ENCODE results near the gene CCDC85B. TPM values are rescaled to one million over a fixed set of nuclear protein-coding genes. Genes with fewer than 3 reads are reported as not detected.

CCDC85B gene
- total and polyA plus RNA-seq, 2 of the 13 experiments (the other 11 are each of a cell fraction or from before 2014, with no cell fraction given), result 8.2 to 19.5 TPM

- TF ChIP-seq ARID4A (CRISPR knock-in tag; IDR thresholded peaks at IDR 0.05; ENCODE audit: borderline replicate concordance), result peak; percentile 66; the same call in 1 of the 2 replicates
- TF ChIP-seq PRMT3 (CRISPR knock-in tag; IDR thresholded peaks at IDR 0.05; ENCODE audit: borderline replicate concordance, low read depth), result no peak
- TF ChIP-seq ZNF354B (CRISPR knock-in tag; IDR thresholded peaks at IDR 0.05), result no peak
- no peak for TF ChIP-seq SRSF4 (IDR thresholded peaks at IDR 0.05; ENCODE audit: low read depth, low read length, poor library complexity, severe bottlenecking)
- TF ChIP-seq PCBP2 (optimal IDR thresholded peaks at IDR 0.05; ENCODE audit: low read depth, low read length, poor library complexity, severe bottlenecking), result no peak
- TF ChIP-seq GTF2F1 (IDR thresholded peaks at IDR 0.05; ENCODE audit: low read length), result no peak
- no peak for TF ChIP-seq MIER2 (CRISPR knock-in tag; IDR thresholded peaks at IDR 0.05)
- TF ChIP-seq ZNF326 (CRISPR knock-in tag; IDR thresholded peaks at IDR 0.05; ENCODE audit: borderline replicate concordance), result no peak
- TF ChIP-seq, protein P1, sequence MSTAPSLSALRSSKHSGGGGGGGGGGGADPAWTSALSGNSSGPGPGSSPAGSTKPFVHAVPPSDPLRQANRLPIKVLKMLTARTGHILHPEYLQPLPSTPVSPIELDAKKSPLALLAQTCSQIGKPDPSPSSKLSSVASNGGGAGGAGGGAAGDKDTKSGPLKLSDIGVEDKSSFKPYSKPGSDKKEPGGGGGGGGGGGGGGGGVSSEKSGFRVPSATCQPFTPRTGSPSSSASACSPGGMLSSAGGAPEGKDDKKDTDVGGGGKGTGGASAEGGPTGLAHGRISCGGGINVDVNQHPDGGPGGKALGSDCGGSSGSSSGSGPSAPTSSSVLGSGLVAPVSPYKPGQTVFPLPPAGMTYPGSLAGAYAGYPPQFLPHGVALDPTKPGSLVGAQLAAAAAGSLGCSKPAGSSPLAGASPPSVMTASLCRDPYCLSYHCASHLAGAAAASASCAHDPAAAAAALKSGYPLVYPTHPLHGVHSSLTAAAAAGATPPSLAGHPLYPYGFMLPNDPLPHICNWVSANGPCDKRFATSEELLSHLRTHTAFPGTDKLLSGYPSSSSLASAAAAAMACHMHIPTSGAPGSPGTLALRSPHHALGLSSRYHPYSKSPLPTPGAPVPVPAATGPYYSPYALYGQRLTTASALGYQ (CRISPR knock-in tag; IDR thresholded peaks at IDR 0.05), result no peak
- TF ChIP-seq NR1H2 (CRISPR knock-in tag; IDR thresholded peaks at IDR 0.05; ENCODE audit: borderline replicate concordance, low read depth), result no peak
- TF ChIP-seq ZBTB25 (CRISPR knock-in tag; IDR thresholded peaks at IDR 0.05), result no peak
- peak; percentile 74 for TF ChIP-seq TBX2 (CRISPR knock-in tag; IDR thresholded peaks at IDR 0.05; ENCODE audit: borderline replicate concordance)
- TF ChIP-seq ZFX (CRISPR knock-in tag; IDR thresholded peaks at IDR 0.05; ENCODE audit: low read depth), result no peak; the same call in 1 of the 2 replicates
- no peak for TF ChIP-seq ZNF510 (CRISPR knock-in tag; IDR thresholded peaks at IDR 0.05; ENCODE audit: low read depth)
- TF ChIP-seq ZEB1 (IDR thresholded peaks at IDR 0.05; ENCODE audit: insufficient replicate concordance, low read depth), result no peak
- peak; percentile 82 for TF ChIP-seq ZNF687 (CRISPR knock-in tag; IDR thresholded peaks at IDR 0.05)
- TF ChIP-seq DR1 (CRISPR knock-in tag; IDR thresholded peaks at IDR 0.05), result no peak
Measured at GRCh38 chr11:65873318-65874156, 16.9 kb upstream of the CCDC85B start (continued).

Measured in HepG2 (cell line).